Prostate gland (tissue), 1 donor: ENCODE results near the gene RASL10B.

Source experiments
- POLR2A ChIP-seq: fragments of 450-650 bp; IDR thresholded peaks from one replicate; pipeline ENCODE4 v1.6.1; 2016; ENCODE audit warnings: antibody characterized with exemption, mild to moderate bottlenecking
- POLR2AphosphoS5 ChIP-seq: sonication (generic); formaldehyde crosslinking; IDR thresholded peaks from one replicate; pipeline ENCODE4 v1.6.1; 2017; ENCODE audit warnings: antibody characterized with exemption

- no peak for TF ChIP-seq POLR2A
- TF ChIP-seq POLR2AphosphoS5: no peak
Measured at GRCh38 chr17:35736236-35736635, 4.8 kb downstream of the RASL10B start.
